HepG2 (cell line): ENCODE results near the gene ENGASE. TPM values are rescaled to one million over a fixed set of nuclear protein-coding genes. Genes with fewer than 3 reads are reported as not detected.

Experiments used
- ATAC-seq: fragments of 200-7000 bp; cut with Tn5 transposase; 3 replicates; pipeline ENCODE4 v1.9.1; 2020; ENCODE audit warnings: mild to moderate bottlenecking, moderate library complexity
- BruUV-seq: library from RNA; stranded (reverse); fragments of 400-500 nt; replicated peaks from 2 replicates; lab custom pipeline; 2021; lab: Mats Ljungman, UMichigan
- CTCF ChIA-PET: fragments of 300-600 bp; formaldehyde crosslinking; extraction: SDS; loops from one replicate; lab custom pipeline; 2021; ENCODE audit warnings: low total read pairs, inconsistent platforms, low intra/inter-chr PET ratio; lab: Yijun Ruan, JAX
- POLR2A ChIA-PET: fragments of 350-600 bp; sonication (Branson Sonifier 250); formaldehyde crosslinking; loops from one replicate; lab custom pipeline; 2020; ENCODE audit warnings: antibody characterized with exemption, inconsistent platforms; lab: Yijun Ruan, JAX
- DNase-seq: peaks from one replicate; pipeline ENCODE4 v3.0.0-alpha.2; 2015; ENCODE audit warnings: low spot score
- FAIRE-seq: peaks from 3 replicates; lab custom pipeline; 2011; peaks lifted over from hg19 to GRCh38; lab: Jason Lieb, UNC
- H2AFZ ChIP-seq: one replicate; pipeline ENCODE4 v1.6.1; 2011; ENCODE audit warnings: low read length, inconsistent platforms
- H3K27ac ChIP-seq: fragments of 300-600 bp; 3 replicates; pipeline ENCODE4 v1.8.0; 2011; ENCODE audit warnings: mixed run types, mild to moderate bottlenecking, mixed read lengths, low read length, inconsistent platforms; ENCODE audit not compliant: insufficient read depth; ENCODE audit errors: extremely low read length
- H3K27me3 ChIP-seq, 2 experiments: fragments of 200-600 bp in 1 of 2; 2 replicates in 1 of 2; 3 replicates in 1 of 2; pipeline versions ENCODE4 v1.6.0 to v1.8.0; 2011; ENCODE audit warnings: low read length in 2 of 2, mild to moderate bottlenecking in 2 of 2, moderate library complexity in 2 of 2, inconsistent platforms in 1 of 2; ENCODE audit not compliant: insufficient read depth in 2 of 2, control insufficient read depth in 1 of 2
- H3K36me3 ChIP-seq, 2 experiments: fragments of 200-600 bp in 1 of 2; replicated peaks in 1 of 2; 2 replicates in 1 of 2; 3 replicates in 1 of 2; pipeline versions ENCODE4 v1.5.1 to v1.8.0; 2011; ENCODE audit warnings: low read length in 2 of 2, inconsistent platforms in 1 of 2; ENCODE audit not compliant: insufficient read depth in 2 of 2, control insufficient read depth in 1 of 2
- H3K4me1 ChIP-seq: 2 replicates; pipeline ENCODE4 v1.5.1; 2012; ENCODE audit warnings: low read length, inconsistent platforms; ENCODE audit not compliant: insufficient read depth
- H3K4me2 ChIP-seq: 2 replicates; pipeline ENCODE4 v1.6.0; 2011; ENCODE audit warnings: low read depth, low read length, inconsistent platforms
- H3K4me3 ChIP-seq, 3 experiments: fragments of 200-600 bp in 1 of 3; sonication (generic), shearing (Covaris generic) in 1 of 3; replicated peaks in 1 of 3; 2 replicates each; pipeline ENCODE4 v1.5.1; 2011 to 2016; ENCODE audit warnings: low read length in 3 of 3, inconsistent platforms in 2 of 3, low read depth in 2 of 3, mild to moderate bottlenecking in 2 of 3, control low read depth in 1 of 3, mixed read lengths in 1 of 3; ENCODE audit not compliant: insufficient read depth in 1 of 3
- H3K79me2 ChIP-seq: one replicate; pipeline ENCODE4 v1.6.1; 2011; ENCODE audit warnings: low read length, inconsistent platforms; ENCODE audit not compliant: insufficient read depth
- H3K9ac ChIP-seq: 2 replicates; pipeline ENCODE4 v1.6.0; 2011; ENCODE audit warnings: mild to moderate bottlenecking, low read depth, low read length, inconsistent platforms; ENCODE audit not compliant: insufficient read depth
- H3K9me3 ChIP-seq: 2 replicates; pipeline ENCODE4 v1.5.1; 2012; ENCODE audit warnings: mild to moderate bottlenecking, low read length
- H4K20me1 ChIP-seq: 2 replicates; pipeline ENCODE4 v1.6.0; 2011; ENCODE audit warnings: inconsistent platforms, mild to moderate bottlenecking, low read length, moderate library complexity; ENCODE audit not compliant: insufficient read depth
- ATF4 ChIP-seq, 2 experiments: fragments of 450-650 bp in 1 of 2; sonication (generic) in 1 of 2; formaldehyde crosslinking; IDR thresholded peaks; 2 replicates each; pipeline versions ENCODE4 v1.5.0 to v1.8.0; 2020 to 2022; ENCODE audit warnings: mild to moderate bottlenecking in 1 of 2, missing genetic modification reagents in 1 of 2
- HINFP ChIP-seq: sonication (generic); formaldehyde crosslinking; IDR thresholded peaks from 2 replicates; pipeline ENCODE4 v1.4.0; 2020; ENCODE audit warnings: low read depth, mild to moderate bottlenecking, missing genetic modification reagents
- PAWR ChIP-seq: sonication (generic); formaldehyde crosslinking; IDR thresholded peaks from 2 replicates; pipeline ENCODE4 v1.4.0; 2020; ENCODE audit warnings: missing genetic modification reagents, mild to moderate bottlenecking, borderline replicate concordance
- PITX1 ChIP-seq: sonication (generic); formaldehyde crosslinking; IDR thresholded peaks from 2 replicates; pipeline ENCODE4 v1.5.1; 2020; ENCODE audit warnings: mild to moderate bottlenecking, missing genetic modification reagents
- POGK ChIP-seq: sonication (generic); formaldehyde crosslinking; conservative IDR thresholded peaks from 2 replicates; pipeline ENCODE4 v1.8.0; 2022; ENCODE audit warnings: mild to moderate bottlenecking, moderate library complexity, missing genetic modification reagents
- SNAI1 ChIP-seq: sonication (generic); formaldehyde crosslinking; IDR thresholded peaks from 2 replicates; pipeline ENCODE4 v1.5.0; 2020; ENCODE audit warnings: mild to moderate bottlenecking, missing genetic modification reagents, borderline replicate concordance
- TCF7 ChIP-seq: sonication (generic); IDR thresholded peaks from 2 replicates; pipeline ENCODE4 v1.6.1; 2016; ENCODE audit warnings: antibody characterized with exemption, low read depth
- ZFP37 ChIP-seq: sonication (generic); formaldehyde crosslinking; IDR thresholded peaks from 2 replicates; pipeline ENCODE4 v1.4.0; 2020; ENCODE audit warnings: missing genetic modification reagents, borderline replicate concordance
- ZNF556 ChIP-seq: sonication (generic); formaldehyde crosslinking; IDR thresholded peaks from 2 replicates; pipeline ENCODE4 v1.4.0; 2020; ENCODE audit warnings: mild to moderate bottlenecking, missing genetic modification reagents, borderline replicate concordance
- ZNF557 ChIP-seq: sonication (generic); formaldehyde crosslinking; IDR thresholded peaks from 2 replicates; pipeline ENCODE4 v1.4.0; 2020; ENCODE audit warnings: missing genetic modification reagents
- ZNF619 ChIP-seq: sonication (generic); formaldehyde crosslinking; IDR thresholded peaks from 2 replicates; pipeline ENCODE4 v1.4.0; 2020; ENCODE audit warnings: mild to moderate bottlenecking, missing genetic modification reagents
- WGBS: methylation state at CpG from one replicate; pipeline ENCODE4 v1.1.6; 2017; ENCODE audit warnings: low lambda C conversion rate; 5-methylcytosine and 5-hydroxymethylcytosine counted together
- in situ Hi-C: cut with HindIII; loops from 2 replicates; pipeline ENCODE4 v1.10.0; 2017; ENCODE audit warnings: low pct_unique_long_range_greater_than_20kb; ENCODE audit not compliant: extremely low pct_ligation_motif_present
- intact Hi-C: fragments of 100-400 bp; cut with micrococcal nuclease; formaldehyde crosslinking; loops from one replicate; pipeline ENCODE4 v1.10.0; 2022; ENCODE audit not compliant: unreplicated experiment
- polyA plus RNA-seq, 8 experiments: library from polyadenylated mRNA; depleted of rRNA in 3 of 8; stranded (reverse) in 7 of 8; unstranded in 1 of 8; fragments of >200 nt; fragmentation: Illumina TruSeq in 4 of 8; extraction: Trizol in 4 of 8; gene quantifications; 2 replicates each; pipeline versions ENCODE4 v1.2.1 to v1.2.3, GENCODE V29; 2011 to 2016; ENCODE audit warnings: low read depth in 4 of 8, missing spikeins in 1 of 8, mixed read lengths in 1 of 8; ENCODE audit not compliant: insufficient read depth in 1 of 8
- total RNA-seq, 5 experiments: library from RNA; depleted of rRNA; stranded (reverse); fragments of >200 nt; fragmentation: Illumina TruSeq; extraction: Trizol; gene quantifications; 2 replicates each; pipeline ENCODE4 v1.2.3, GENCODE V29; 2016; ENCODE audit warnings: low read depth in 1 of 5

The ENGASE gene
- total and polyA plus RNA-seq, 2 of the 13 experiments (the other 11 are each of a cell fraction or from before 2014, with no cell fraction given), result 10.6 to 18.1 TPM

GRCh38 chr17:79133985-79134384, 59.4 kb downstream of the ENGASE start:
- H3K4me1 ChIP-seq, result no peaks in the 10 kb centered on the region
- H3K4me2 ChIP-seq, result no peak overlapping the region
- TF ChIP-seq TCF7 (no peak), PAWR (CRISPR knock-in tag) (no peak), SNAI1 (CRISPR knock-in tag) (no peak), ZNF557 (CRISPR knock-in tag) (no peak), PITX1 (no peak), ZNF619 (CRISPR knock-in tag) (no peak), ZNF556 (CRISPR knock-in tag) (no peak), ZFP37 (CRISPR knock-in tag) (no peak), POGK (CRISPR knock-in tag) (no peak), HINFP (CRISPR knock-in tag) (no peak), ATF4 (CRISPR knock-in tag; IDR thresholded peaks at IDR 0.05) (no peak)
- no peaks in the 10 kb centered on the region for H3K79me2 ChIP-seq
- no peak overlapping the region for H2AFZ ChIP-seq
- H3K9ac ChIP-seq, result no peak overlapping the region
- POLR2A ChIA-PET, result no interaction called here
- no peaks in the 10 kb centered on the region; the same call in 1 of the 2 replicates for H4K20me1 ChIP-seq
- intact Hi-C loops (no loop called here), in situ Hi-C loops (no loop called here)
- FAIRE-seq (no peak), DNase-seq (no peak), ATAC-seq (no peak)
- H3K27me3 ChIP-seq, result peaks cover 37 to 100% of the 10 kb centered on the region in 2 experiments
- H3K27ac ChIP-seq, result no peak overlapping the region
- WGBS, result 0% methylated on average over 7 of the region's 7 CpGs
- no peaks in the 10 kb centered on the region for H3K36me3 ChIP-seq
- BruUV-seq, result no TSS peak
- no peak overlapping the region for H3K4me3 ChIP-seq
- CTCF ChIA-PET, result no interaction called here
- H3K9me3 ChIP-seq, result no peaks in the 10 kb centered on the region
